Kidney (tissue), 14 donors: Measurements from ENCODE around the gene CREBZF. TPM values are rescaled to one million over a fixed set of nuclear protein-coding genes. Genes with fewer than 3 reads are reported as not detected.

Source experiments
- DNase-seq, 5 donors: peaks; one replicate each; pipeline ENCODE4 v3.0.0-alpha.2; 2013 to 2020
- FAIRE-seq: peaks from 2 replicates; lab custom pipeline; 2012; peaks lifted over from hg19 to GRCh38; lab: Jason Lieb, UNC
- H3K27ac ChIP-seq, 2 donors: one replicate each; pipeline ENCODE4 v1.7.0; 2013; ENCODE audit warnings: low read depth in 2 of 2, low read length in 2 of 2, inconsistent platforms in 1 of 2
- H3K27me3 ChIP-seq: one replicate; pipeline ENCODE4 v1.7.1; 2013; ENCODE audit warnings: low read length, inconsistent platforms; ENCODE audit not compliant: control insufficient read depth, insufficient read depth
- H3K36me3 ChIP-seq, 3 donors: one replicate each; pipeline versions ENCODE4 v1.7.0 to v1.7.1; 2013; ENCODE audit warnings: low read length in 3 of 3, control low read depth in 1 of 3, inconsistent platforms in 1 of 3; ENCODE audit not compliant: insufficient read depth in 3 of 3, control insufficient read depth in 2 of 3
- H3K4me1 ChIP-seq, 3 donors: one replicate each; pipeline versions ENCODE4 v1.7.0 to v1.7.1; 2013; ENCODE audit warnings: low read length in 3 of 3, inconsistent platforms in 1 of 3, low read depth in 1 of 3; ENCODE audit not compliant: control insufficient read depth in 2 of 3, insufficient read depth in 2 of 3
- H3K4me3 ChIP-seq, 3 donors: one replicate each; pipeline versions ENCODE4 v1.7.0 to v1.8.1; 2013; ENCODE audit warnings: low read length in 3 of 3, control low read depth in 1 of 3, inconsistent platforms in 1 of 3
- H3K9ac ChIP-seq, 3 donors: one replicate each; pipeline versions ENCODE4 v1.7.0 to v1.7.1; 2013; ENCODE audit warnings: low read length in 3 of 3, control low read depth in 1 of 3, inconsistent platforms in 1 of 3
- H3K9me3 ChIP-seq, 3 donors: one replicate each; pipeline versions ENCODE4 v1.7.0 to v1.7.1; 2013; ENCODE audit warnings: low read length in 3 of 3, control low read depth in 1 of 3, inconsistent platforms in 1 of 3; ENCODE audit not compliant: control insufficient read depth in 2 of 3, insufficient read depth in 1 of 3
- CTCF ChIP-seq: IDR thresholded peaks from 3 replicates; pipeline ENCODE4 v1.5.1; 2012; ENCODE audit warnings: mild to moderate bottlenecking, moderate library complexity, borderline replicate concordance; ENCODE audit not compliant: insufficient read depth; ENCODE audit errors: extremely low read depth
- intact Hi-C: fragments of 100-400 bp; cut with DNase I; formaldehyde crosslinking; loops from one replicate; pipeline ENCODE4 v1.11.1; 2022
- polyA plus RNA-seq: library from polyadenylated mRNA; stranded (reverse); fragments of 350-450 nt; fragmentation: Illumina TruSeq; extraction: RNeasy Lipid Tissue Mini Kit (QIAGEN cat#74804); gene quantifications from one replicate; pipeline ENCODE4 v1.2.3, GENCODE V29; 2014; ENCODE audit warnings: low read depth, low replicate concordance; ENCODE audit not compliant: insufficient read depth
- total RNA-seq: library from RNA; stranded (reverse); fragmentation: NEBNext Ultra II Directional; extraction: Animal tissue kit (Norgen Biotek cat#: 25700); gene quantifications from one replicate; pipeline ENCODE4 v1.2.1, GENCODE V29; 2021
- donor health status: control.
- donor health status: control.
- donor health status: control.
- donor health status: control.
- donor health status: control.
- donor health status: DM: yes; HTN: yes; CAD: no.
- donor health status: Normal renal cell carcinoma (clear cell type).

The CREBZF gene
- total and polyA plus RNA-seq, 2 donors from 2014 or later, result 15.2 to 44.7 TPM

- H3K36me3 ChIP-seq, result peaks cover 0 to 7% (median 2%) of the 10 kb centered on the region in 3 donors
- H3K9me3 ChIP-seq, result no peaks in the 10 kb centered on the region
- intact Hi-C loops, result no loop called here
- peak; percentile 64 for TF ChIP-seq CTCF
- DNase-seq (peak in 2 of 5 donors; percentile 74 to 82), FAIRE-seq (peak; percentile 88)
- no peak overlapping the region for H3K4me3 ChIP-seq
- no peak overlapping the region for H3K9ac ChIP-seq
- H3K27me3 ChIP-seq, result no peaks in the 10 kb centered on the region
- H3K27ac ChIP-seq, result no peak overlapping the region
- H3K4me1 ChIP-seq, result no peaks in the 10 kb centered on the region
Measured at GRCh38 chr11:85694385-85694980, 29.6 kb upstream of the CREBZF start.

- H3K27ac ChIP-seq, result peak within 1 kb of the TSS in 1 of 2 donors; percentile 51
- H3K36me3 ChIP-seq, result peaks cover 0 to 4% (median 0%) of the 10 kb centered on the region in 3 donors
- peak within 1 kb of the TSS in 2 of 3 donors; percentile 27 to 74 for H3K9ac ChIP-seq
- no peak for TF ChIP-seq CTCF
- peaks cover 0 to 15% (median 0%) of the 10 kb centered on the region in 3 donors for H3K4me1 ChIP-seq
- intact Hi-C loops, result no loop called here
- FAIRE-seq (peak; percentile 76), DNase-seq (peak; percentile 81 to 97 (median 88))
- no peaks in the 10 kb centered on the region for H3K27me3 ChIP-seq
- no peaks in the 10 kb centered on the region for H3K9me3 ChIP-seq
- peak within 1 kb of the TSS; percentile 51 to 70 (median 64) for H3K4me3 ChIP-seq
Measured at GRCh38 chr11:85685820-85686459, 21.0 kb upstream of the CREBZF start, which contains the start of gene CCDC89. Gene CCDC89, minus strand, starts transcription at chr11:85686195. Its CDS starts 65 bp downstream, at chr11:85686130.

- DNase-seq, result peak; percentile 61 to 92 (median 68)
- no peak for TF ChIP-seq CTCF
Measured at GRCh38 chr11:85685125-85685819, 20.3 kb upstream of the CREBZF start.

More at GRCh38 chr11:85685125-85685819, 20.3 kb upstream of the CREBZF start:
- peak overlapping the region in 2 of 3 donors; percentile 27 to 74 for H3K9ac ChIP-seq
- peaks cover 0 to under 1% (median 0%) of the 10 kb centered on the region in 3 donors for H3K36me3 ChIP-seq
- peaks cover 0 to 17% (median 0%) of the 10 kb centered on the region in 3 donors for H3K4me1 ChIP-seq
- H3K27me3 ChIP-seq, result no peaks in the 10 kb centered on the region
- H3K9me3 ChIP-seq, result no peaks in the 10 kb centered on the region
- peak overlapping the region; percentile 51 to 70 (median 64) for H3K4me3 ChIP-seq
- intact Hi-C loops, result no loop called here
- FAIRE-seq, result no peak
- H3K27ac ChIP-seq, result peak overlapping the region in 1 of 2 donors; percentile 51
